Spleen (tissue), 11 donors: Measurements from ENCODE around the gene SLC38A8. TPM values are rescaled to one million over a fixed set of nuclear protein-coding genes. Genes with fewer than 3 reads are reported as not detected.
A peak's percentile ranks its signal among the peaks of the same experiment; 100 is the strongest.

Experiments used
- DNase-seq: peaks from one replicate; pipeline ENCODE4 v3.0.0-alpha.2; 2020
- H3K27ac ChIP-seq, 8 donors: fragments of 200-600 bp; sonication (generic) in 7 of 8; 1 replicate in 4 of 8; 2 replicates in 4 of 8; pipeline versions ENCODE4 v1.5.0 to v1.8.0; 2016 to 2021; ENCODE audit warnings: inconsistent platforms in 4 of 8, mild to moderate bottlenecking in 4 of 8, moderate library complexity in 1 of 8
- H3K27me3 ChIP-seq, 7 donors: fragments of 200-600 bp; sonication (generic) in 6 of 7; replicated peaks in 1 of 7; 1 replicate in 4 of 7; 2 replicates in 3 of 7; pipeline versions ENCODE4 v1.5.0 to v1.8.0; 2016 to 2021; ENCODE audit warnings: inconsistent platforms in 3 of 7, mild to moderate bottlenecking in 1 of 7
- H3K36me3 ChIP-seq, 6 donors: fragments of 200-600 bp; sonication (generic) in 5 of 6; 1 replicate in 4 of 6; 2 replicates in 2 of 6; pipeline versions ENCODE4 v1.5.0 to v1.8.0; 2016 to 2021; ENCODE audit warnings: inconsistent platforms in 2 of 6
- H3K4me1 ChIP-seq, 6 donors: fragments of 200-600 bp; sonication (generic) in 5 of 6; 1 replicate in 3 of 6; 2 replicates in 3 of 6; pipeline versions ENCODE4 v1.5.0 to v1.8.0; 2016 to 2021; ENCODE audit warnings: inconsistent platforms in 3 of 6
- H3K4me3 ChIP-seq, 8 donors: fragments of 200-600 bp; sonication (generic) in 7 of 8; 1 replicate in 4 of 8; 2 replicates in 4 of 8; pipeline versions ENCODE4 v1.5.0 to v1.8.0; 2016 to 2021; ENCODE audit warnings: inconsistent platforms in 4 of 8, mild to moderate bottlenecking in 4 of 8, moderate library complexity in 2 of 8
- H3K9me3 ChIP-seq, 8 donors: fragments of 200-600 bp; sonication (generic) in 7 of 8; 1 replicate in 4 of 8; 2 replicates in 4 of 8; pipeline versions ENCODE4 v1.5.0 to v1.8.0; 2016 to 2021; ENCODE audit warnings: inconsistent platforms in 4 of 8
- CTCF ChIP-seq, 11 experiments: fragments of 200-600 bp in 7 of 11; fragments of 450-650 bp in 4 of 11; sonication (generic) in 4 of 11; IDR thresholded peaks in 8 of 11; conservative IDR thresholded peaks in 3 of 11; 1 replicate in 7 of 11; 2 replicates in 4 of 11; pipeline versions ENCODE4 v1.4.0 to v1.8.0; 2016 to 2021; ENCODE audit warnings: antibody characterized with exemption in 11 of 11, inconsistent platforms in 4 of 11, mild to moderate bottlenecking in 1 of 11
- POLR2A ChIP-seq, 3 donors: fragments of 450-650 bp; IDR thresholded peaks; one replicate each; pipeline ENCODE4 v1.5.1; 2017; ENCODE audit warnings: antibody characterized with exemption in 3 of 3, mild to moderate bottlenecking in 1 of 3
- POLR2AphosphoS5 ChIP-seq, 3 donors: sonication (generic); formaldehyde crosslinking; IDR thresholded peaks; one replicate each; pipeline ENCODE4 v1.5.1; 2017; ENCODE audit warnings: antibody characterized with exemption in 3 of 3
- WGBS, 5 donors: extraction: QIAGEN DNeasy Blood & Tissue Kit in 3 of 5; methylation state at CpG; one replicate each; pipeline versions ENCODE4 v1.1.5 to v1.1.7; 2013 to 2018; 5-methylcytosine and 5-hydroxymethylcytosine counted together
- intact Hi-C: fragments of 100-400 bp; cut with DNase I; formaldehyde crosslinking; loops from one replicate; pipeline ENCODE4 v1.15.0; 2023; ENCODE audit warnings: low total_unique reads
- polyA plus RNA-seq, 3 donors: library from polyadenylated mRNA; stranded (reverse); fragments of 200-250 nt; gene quantifications; one replicate each; pipeline ENCODE4 v1.2.1, GENCODE V29; 2013
- total RNA-seq, 7 donors: library from RNA; depleted of rRNA in 3 of 7; stranded (reverse); fragments of >200 nt in 3 of 7; fragmentation: NEBNext Ultra II Directional in 4 of 7; extraction: Animal tissue kit (Norgen Biotek cat#: 25700) in 4 of 7; gene quantifications; one replicate each; pipeline versions ENCODE4 v1.1.0 to v1.2.1, GENCODE V29; 2016 to 2021
- donor health status: healthy with polysubstance abuse.
- donor health status: DM: no; HTN: no; CAD: no; lungs with moderate emphysema.
- donor health status: DM: no; HTN: no; CAD: no.
- donor health status: Bipolar disorder and iron deficiency.
- donor health status: healthy.
- donor health status: DM: no; HTN: no; CAD: no.
- donor health status: DM: yes; HTN: yes; CAD: no.

SLC38A8 gene
- total and polyA plus RNA-seq, 10 donors: 0.37 TPM; not detected in 9

GRCh38 chr16:84047206-84047605, 4.6 kb upstream of the SLC38A8 start:
- Histone ChIP-seq H3K27ac (no peak overlapping the region), H3K9me3 (no peaks in the 10 kb centered on the region), H3K4me3 (no peak overlapping the region), H3K27me3 (peaks cover 0 to 33% (median 0%) of the 10 kb centered on the region in 7 donors), H3K36me3 (peaks cover 0 to 54% (median 22%) of the 10 kb centered on the region in 6 donors), H3K4me1 (peaks cover 0 to 13% (median 0%) of the 10 kb centered on the region in 6 donors)
- 83 to 95% (median 89%) methylated on average over 6 of the region's 6 CpGs for WGBS, 5 donors
- peak; percentile 34 for DNase-seq
- no peak for TF ChIP-seq POLR2AphosphoS5 (IDR thresholded peaks at IDR 0.05)
- no peak for TF ChIP-seq CTCF (IDR thresholded peaks at IDR 0.05 in 8 of 11, conservative IDR thresholded peaks at IDR 0.05 in 3 of 11)
- no peak for TF ChIP-seq POLR2A (IDR thresholded peaks at IDR 0.05)
- intact Hi-C loops: no loop called here

GRCh38 chr16:84045818-84046470, 3.3 kb upstream of the SLC38A8 start:
- TF ChIP-seq CTCF (IDR thresholded peaks at IDR 0.05 in 8 of 11, conservative IDR thresholded peaks at IDR 0.05 in 3 of 11) (no peak), POLR2A (IDR thresholded peaks at IDR 0.05) (no peak), POLR2AphosphoS5 (IDR thresholded peaks at IDR 0.05) (no peak)
- Histone ChIP-seq H3K4me3 (no peak overlapping the region), H3K27me3 (peaks cover 0 to 41% (median 0%) of the 10 kb centered on the region in 7 donors), H3K27ac (no peak overlapping the region), H3K9me3 (no peaks in the 10 kb centered on the region), H3K4me1 (peaks cover 0 to 13% (median 0%) of the 10 kb centered on the region in 6 donors), H3K36me3 (peaks cover 0 to 41% (median 19%) of the 10 kb centered on the region in 6 donors)
- intact Hi-C loops: no loop called here
- whole genome bisulfite sequencing, 5 donors: 90 to 95% (median 92%) methylated on average over 17 to 19 of the region's 19 CpGs
- peak; percentile 32 for DNase-seq

GRCh38 chr16:84045001-84045817, 2.6 kb upstream of the SLC38A8 start:
- peak; percentile 65 for DNase-seq
- Histone ChIP-seq H3K9me3 (no peaks in the 10 kb centered on the region), H3K4me1 (peaks cover 0 to 13% (median 0%) of the 10 kb centered on the region in 6 donors), H3K27me3 (peaks cover 0 to 45% (median 0%) of the 10 kb centered on the region in 7 donors), H3K27ac (no peak overlapping the region), H3K4me3 (no peak overlapping the region), H3K36me3 (peaks cover 0 to 34% (median 17%) of the 10 kb centered on the region in 6 donors)
- intact Hi-C loops: no loop called here
- TF ChIP-seq CTCF (IDR thresholded peaks at IDR 0.05 in 8 of 11, conservative IDR thresholded peaks at IDR 0.05 in 3 of 11) (no peak), POLR2A (IDR thresholded peaks at IDR 0.05) (no peak), POLR2AphosphoS5 (IDR thresholded peaks at IDR 0.05) (no peak)
- 64 to 70% (median 65%) methylated on average over 22 to 36 of the region's 36 CpGs for WGBS, 5 donors

GRCh38 chr16:84044118-84044488, 1.5 kb upstream of the SLC38A8 start:
- H3K27ac ChIP-seq: no peak overlapping the region
- H3K4me3 ChIP-seq: no peak overlapping the region
- peaks cover 0 to 23% (median 7%) of the 10 kb centered on the region in 6 donors for H3K36me3 ChIP-seq
- peaks cover 0 to 13% (median 0%) of the 10 kb centered on the region in 6 donors for H3K4me1 ChIP-seq
- peaks cover 0 to 51% (median 0%) of the 10 kb centered on the region in 7 donors for H3K27me3 ChIP-seq
- peak; percentile 39 for DNase-seq
- intact Hi-C loops: no loop called here
- no peak for TF ChIP-seq POLR2A (IDR thresholded peaks at IDR 0.05)
- H3K9me3 ChIP-seq: no peaks in the 10 kb centered on the region
- WGBS, 5 donors: 26 to 41% (median 29%) methylated on average over 5 of the region's 5 CpGs
